ENCODE measurements around the gene APLN. TPM values are rescaled to one million over a fixed set of nuclear protein-coding genes. Genes with fewer than 3 reads are reported as not detected.
A peak's percentile ranks its signal among the peaks of the same experiment; 100 is the strongest.

APLN gene
- total RNA-seq, 2 donors from 2014 or later, result 2.1 to 2.3 TPM

- Histone ChIP-seq H3K4me1 (no peaks in the 10 kb centered on the region), H3K36me3 (no peaks in the 10 kb centered on the region), H3K27ac (no peak overlapping the region), H3K4me3 (no peak overlapping the region), H3K9me3 (no peaks in the 10 kb centered on the region), H3K27me3 (no peaks in the 10 kb centered on the region)
- no peak for DNase-seq (ENCODE audit: low spot score)
- TF ChIP-seq CTCF (IDR thresholded peaks at IDR 0.05), result no peak
Measured at GRCh38 chrX:129661369-129661768, 6.6 kb upstream of the APLN start.

- Histone ChIP-seq H3K4me3 (no peak overlapping the region), H3K36me3 (no peaks in the 10 kb centered on the region), H3K4me1 (peaks cover 0 to 5% of the 10 kb centered on the region in 2 donors), H3K9me3 (no peaks in the 10 kb centered on the region), H3K27me3 (no peaks in the 10 kb centered on the region), H3K27ac (no peak overlapping the region)
- no peak for TF ChIP-seq CTCF (IDR thresholded peaks at IDR 0.05)
- DNase-seq (ENCODE audit: low spot score), result no peak
Measured at GRCh38 chrX:129659861-129660260, 5.1 kb upstream of the APLN start.

GRCh38 chrX:129659141-129659540 is 4.4 kb upstream of the APLN start:
- no peak for DNase-seq (ENCODE audit: low spot score)
- no peak for TF ChIP-seq CTCF (IDR thresholded peaks at IDR 0.05)
- no peak overlapping the region for H3K27ac ChIP-seq
- H3K27me3 ChIP-seq, result no peaks in the 10 kb centered on the region
- no peaks in the 10 kb centered on the region for H3K36me3 ChIP-seq
- H3K4me3 ChIP-seq, result no peak overlapping the region
- H3K9me3 ChIP-seq, result no peaks in the 10 kb centered on the region
- peaks cover 0 to 6% of the 10 kb centered on the region in 2 donors for H3K4me1 ChIP-seq

GRCh38 chrX:129658429-129658828 is 3.7 kb upstream of the APLN start:
- no peaks in the 10 kb centered on the region for H3K36me3 ChIP-seq
- H3K4me1 ChIP-seq, result peaks cover 0 to 13% of the 10 kb centered on the region in 2 donors
- H3K4me3 ChIP-seq, result no peak overlapping the region
- TF ChIP-seq CTCF (IDR thresholded peaks at IDR 0.05), result no peak
- H3K27me3 ChIP-seq, result no peaks in the 10 kb centered on the region
- H3K27ac ChIP-seq, result no peak overlapping the region
- H3K9me3 ChIP-seq, result no peaks in the 10 kb centered on the region
- DNase-seq (ENCODE audit: low spot score), result no peak

GRCh38 chrX:129655547-129656249 is 942 bp upstream of the APLN start:
- Histone ChIP-seq H3K4me1 (peaks cover 0 to 18% of the 10 kb centered on the region in 2 donors), H3K36me3 (no peaks in the 10 kb centered on the region), H3K27me3 (no peaks in the 10 kb centered on the region), H3K4me3 (no peak overlapping the region), H3K9me3 (no peaks in the 10 kb centered on the region), H3K27ac (no peak overlapping the region)
- no peak for TF ChIP-seq CTCF (IDR thresholded peaks at IDR 0.05)
- peak; percentile 38 for DNase-seq (ENCODE audit: low spot score)

Data from right atrium auricular region (tissue), 2 donors.